Left lung (tissue), 10 donors: ENCODE results near the gene DCHS1. TPM values are rescaled to one million over a fixed set of nuclear protein-coding genes. Genes with fewer than 3 reads are reported as not detected.

Source experiments
- ATAC-seq: fragments of 200-7000 bp; cut with Tn5 transposase; one replicate; pipeline ENCODE4 v1.9.1; 2020; ENCODE audit warnings: moderate library complexity
- DNase-seq, 4 donors: peaks; one replicate each; pipeline ENCODE4 v3.0.0-alpha.2; 2013 to 2020
- H3K27ac ChIP-seq, 2 donors: fragments of 200-600 bp; sonication (generic) in 1 of 2; one replicate each; pipeline versions ENCODE4 v1.5.0 to v1.8.0; 2020 to 2021
- H3K27me3 ChIP-seq, 2 donors: fragments of 200-600 bp; sonication (generic) in 1 of 2; one replicate each; pipeline versions ENCODE4 v1.5.0 to v1.8.0; 2020 to 2021
- H3K36me3 ChIP-seq, 2 donors: fragments of 200-600 bp; sonication (generic) in 1 of 2; one replicate each; pipeline versions ENCODE4 v1.5.0 to v1.8.0; 2020 to 2021
- H3K4me1 ChIP-seq, 2 donors: fragments of 200-600 bp; one replicate each; pipeline ENCODE4 v1.8.0; 2021
- H3K4me3 ChIP-seq, 2 donors: fragments of 200-600 bp; sonication (generic) in 1 of 2; one replicate each; pipeline versions ENCODE4 v1.5.0 to v1.8.0; 2020 to 2021; ENCODE audit warnings: mild to moderate bottlenecking in 1 of 2
- H3K9me3 ChIP-seq, 2 donors: fragments of 200-600 bp; sonication (generic) in 1 of 2; one replicate each; pipeline versions ENCODE4 v1.5.0 to v1.8.0; 2020 to 2021
- intact Hi-C, 2 donors: fragments of 100-400 bp; cut with DNase I; formaldehyde crosslinking; loops; one replicate each; pipeline versions ENCODE4 v1.11.2 to v1.14.2; 2022
- polyA plus RNA-seq, 6 donors: library from polyadenylated mRNA; unstranded; fragments of 120-200 nt; gene quantifications; one replicate each; pipeline ENCODE4 v1.2.1, GENCODE V29; 2013; ENCODE audit not compliant: insufficient read length in 6 of 6
- total RNA-seq, 2 donors: library from RNA; stranded (reverse); fragmentation: NEBNext Ultra II Directional; extraction: Animal tissue kit (Norgen Biotek cat#: 25700); gene quantifications; one replicate each; pipeline ENCODE4 v1.2.1, GENCODE V29; 2021
- TF ChIP-seq, protein P1 (sequence below), 2 donors: fragments of 200-600 bp; sonication (generic) in 1 of 2; IDR thresholded peaks; one replicate each; pipeline versions ENCODE4 v1.5.0 to v1.8.0; 2021; ENCODE audit warnings: antibody characterized with exemption in 2 of 2
- donor health status: DM: no; HTN: yes; CAD: no.
- donor health status: DM: no; HTN: no; CAD: no.

The DCHS1 gene
- total and polyA plus RNA-seq, 8 donors: 15.4 to 49.5 (median 35.9) TPM

- no peak for ATAC-seq
- Histone ChIP-seq H3K4me1 (peaks cover 39 to 82% of the 10 kb centered on the region in 2 donors), H3K36me3 (peaks cover 0 to 39% of the 10 kb centered on the region in 2 donors), H3K27ac (peak overlapping the region; percentile 91 to 98), H3K27me3 (no peaks in the 10 kb centered on the region), H3K9me3 (no peaks in the 10 kb centered on the region), H3K4me3 (no peak overlapping the region)
- DNase-seq: peak in 1 of 4 donors; percentile 37
- intact Hi-C loops: no loop called here
- TF ChIP-seq, protein P1, sequence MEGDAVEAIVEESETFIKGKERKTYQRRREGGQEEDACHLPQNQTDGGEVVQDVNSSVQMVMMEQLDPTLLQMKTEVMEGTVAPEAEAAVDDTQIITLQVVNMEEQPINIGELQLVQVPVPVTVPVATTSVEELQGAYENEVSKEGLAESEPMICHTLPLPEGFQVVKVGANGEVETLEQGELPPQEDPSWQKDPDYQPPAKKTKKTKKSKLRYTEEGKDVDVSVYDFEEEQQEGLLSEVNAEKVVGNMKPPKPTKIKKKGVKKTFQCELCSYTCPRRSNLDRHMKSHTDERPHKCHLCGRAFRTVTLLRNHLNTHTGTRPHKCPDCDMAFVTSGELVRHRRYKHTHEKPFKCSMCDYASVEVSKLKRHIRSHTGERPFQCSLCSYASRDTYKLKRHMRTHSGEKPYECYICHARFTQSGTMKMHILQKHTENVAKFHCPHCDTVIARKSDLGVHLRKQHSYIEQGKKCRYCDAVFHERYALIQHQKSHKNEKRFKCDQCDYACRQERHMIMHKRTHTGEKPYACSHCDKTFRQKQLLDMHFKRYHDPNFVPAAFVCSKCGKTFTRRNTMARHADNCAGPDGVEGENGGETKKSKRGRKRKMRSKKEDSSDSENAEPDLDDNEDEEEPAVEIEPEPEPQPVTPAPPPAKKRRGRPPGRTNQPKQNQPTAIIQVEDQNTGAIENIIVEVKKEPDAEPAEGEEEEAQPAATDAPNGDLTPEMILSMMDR (IDR thresholded peaks at IDR 0.05): no peak
These were observed 47.6 kb downstream of the DCHS1 start for GRCh38 chr11:6608011-6608410.

- ATAC-seq (no peak), DNase-seq (no peak)
- Histone ChIP-seq H3K27me3 (no peaks in the 10 kb centered on the region), H3K4me3 (no peak overlapping the region), H3K36me3 (peaks cover 0 to 39% of the 10 kb centered on the region in 2 donors), H3K9me3 (no peaks in the 10 kb centered on the region), H3K4me1 (peaks cover 43 to 82% of the 10 kb centered on the region in 2 donors), H3K27ac (peak overlapping the region; percentile 91 to 98)
- intact Hi-C loops: no loop called here
- TF ChIP-seq, protein P1 (IDR thresholded peaks at IDR 0.05): no peak
These were observed 48.3 kb downstream of the DCHS1 start for GRCh38 chr11:6607190-6607795.

- no peaks in the 10 kb centered on the region for H3K27me3 ChIP-seq
- H3K4me1 ChIP-seq: peaks cover 48 to 89% of the 10 kb centered on the region in 2 donors
- peak; percentile 89 to 96 (median 94) for DNase-seq
- peaks cover 0 to 39% of the 10 kb centered on the region in 2 donors for H3K36me3 ChIP-seq
- H3K4me3 ChIP-seq: peak overlapping the region in 1 of 2 donors; percentile 9
- H3K9me3 ChIP-seq: no peaks in the 10 kb centered on the region
- H3K27ac ChIP-seq: peak overlapping the region; percentile 91 to 98
- ATAC-seq: peak; percentile 68
- intact Hi-C loops: no loop called here
- TF ChIP-seq, protein P1 (IDR thresholded peaks at IDR 0.05): no peak
These were observed 49.0 kb downstream of the DCHS1 start for GRCh38 chr11:6606471-6607189.

DNA sequence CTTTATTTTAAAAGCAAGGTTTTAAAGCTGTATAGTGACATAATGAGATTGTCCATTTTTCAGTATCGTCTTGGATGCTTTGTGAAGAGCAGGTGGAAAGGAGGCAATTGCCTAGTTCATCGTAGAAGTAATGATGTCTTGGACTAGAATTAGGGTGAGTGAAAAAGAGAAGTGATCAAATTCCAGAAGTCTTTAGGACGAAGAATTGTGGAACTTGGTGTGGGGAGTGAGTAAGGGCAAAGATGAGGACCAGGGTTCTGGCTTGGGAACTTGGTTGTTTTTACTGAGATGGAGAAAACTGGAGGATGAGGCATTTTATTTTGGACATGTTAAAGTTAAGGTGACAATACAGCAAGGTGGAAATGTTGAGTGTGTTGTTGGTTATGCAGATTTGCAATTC, 50.8 kb downstream of the DCHS1 start:
- peak overlapping the region; percentile 91 to 98 for H3K27ac ChIP-seq
- H3K4me1 ChIP-seq: peaks cover 42 to 80% of the 10 kb centered on the region in 2 donors
- ATAC-seq (no peak), DNase-seq (no peak)
- H3K4me3 ChIP-seq: peak overlapping the region; percentile 82 to 85
- TF ChIP-seq, protein P1 (IDR thresholded peaks at IDR 0.05): no peak
- H3K9me3 ChIP-seq: no peaks in the 10 kb centered on the region
- H3K27me3 ChIP-seq: no peaks in the 10 kb centered on the region
- peaks cover 0 to 40% of the 10 kb centered on the region in 2 donors for H3K36me3 ChIP-seq
- intact Hi-C loops: no loop called here

DNA sequence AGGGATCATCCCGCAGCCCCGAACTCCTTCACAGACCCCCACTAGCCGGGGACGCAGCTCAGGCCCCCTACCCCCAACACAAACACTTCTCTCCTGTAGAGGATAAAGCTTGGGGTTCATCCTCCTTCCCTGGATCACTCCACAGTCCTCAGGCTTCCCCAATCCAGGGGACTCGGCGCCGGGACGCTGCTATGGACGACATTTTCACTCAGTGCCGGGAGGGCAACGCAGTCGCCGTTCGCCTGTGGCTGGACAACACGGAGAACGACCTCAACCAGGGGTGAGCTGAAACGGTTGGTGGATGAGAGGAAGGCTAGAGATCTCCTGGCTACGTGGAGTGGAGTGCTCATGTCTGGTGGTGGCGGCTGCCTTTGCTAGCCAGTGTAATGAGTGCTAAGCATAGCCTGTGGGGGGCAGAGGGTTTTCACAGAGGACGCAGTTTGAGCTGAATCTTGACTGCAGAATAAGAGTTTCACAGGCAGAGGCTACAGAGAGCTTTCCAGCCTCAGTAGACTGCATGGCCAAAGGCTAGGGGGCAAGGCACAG, 51.5 kb downstream of the DCHS1 start:
- intact Hi-C loops: no loop called here
- peaks cover 42 to 74% of the 10 kb centered on the region in 2 donors for H3K4me1 ChIP-seq

More for the DNA sequence above, 51.5 kb downstream of the DCHS1 start:
- H3K36me3 ChIP-seq: peaks cover 0 to 40% of the 10 kb centered on the region in 2 donors
- H3K9me3 ChIP-seq: no peaks in the 10 kb centered on the region
- H3K4me3 ChIP-seq: peak overlapping the region; percentile 82 to 85
- H3K27ac ChIP-seq: peak overlapping the region; percentile 91 to 98
- peak; percentile 56 for ATAC-seq
- H3K27me3 ChIP-seq: no peaks in the 10 kb centered on the region
- TF ChIP-seq, protein P1 (IDR thresholded peaks at IDR 0.05): no peak
- peak in 2 of 4 donors; percentile 46 to 70 for DNase-seq
